Mammary epithelial cell (primary cell): ENCODE data around the gene C15orf39.

Experiments
- CTCF ChIP-seq, 2 donors: IDR thresholded peaks in 1 of 2; conservative IDR thresholded peaks in 1 of 2; 2 replicates each; pipeline ENCODE4 v1.5.1; 2011 to 2012; ENCODE audit warnings: inconsistent platforms in 2 of 2, low read length in 2 of 2, mild to moderate bottlenecking in 2 of 2, control low read depth in 1 of 2, low read depth in 1 of 2; ENCODE audit not compliant: insufficient read depth in 1 of 2; ENCODE audit errors: extremely low read depth in 1 of 2
- EZH2 ChIP-seq: IDR thresholded peaks from 2 replicates; pipeline ENCODE4 v1.6.1; 2012; ENCODE audit warnings: low read length, inconsistent platforms, borderline replicate concordance

GRCh38 chr15:75249726-75250125 is 48.0 kb downstream of the C15orf39 start:
- TF ChIP-seq CTCF (conservative IDR thresholded peaks at IDR 0.05 in 1 of 2, IDR thresholded peaks at IDR 0.05 in 1 of 2; ENCODE audit: extremely low read depth in 1 of 2, insufficient read depth in 1 of 2, low read depth in 1 of 2, low read length in 2 of 2): no peak
- TF ChIP-seq EZH2: no peak
